K562 (cell line): Measurements from ENCODE around the gene SPATA33. TPM values are rescaled to one million over a fixed set of nuclear protein-coding genes. Genes with fewer than 3 reads are reported as not detected.

Experiments used
- ATF1 ChIP-seq, 2 experiments: fragments of 450-650 bp in 1 of 2; IDR thresholded peaks; 2 replicates each; pipeline ENCODE4 v1.6.1; 2016; ENCODE audit warnings: missing compliant biosample characterization in 1 of 2, missing genetic modification characterization in 1 of 2
- NONO ChIP-seq, 2 experiments: fragments of 200-400 bp in 1 of 2; fragments of 450-650 bp in 1 of 2; formaldehyde crosslinking in 1 of 2; IDR thresholded peaks; 2 replicates each; pipeline ENCODE4 v1.6.1; 2017; ENCODE audit warnings: low read depth in 2 of 2, mild to moderate bottlenecking in 2 of 2, moderate library complexity in 2 of 2, low read length in 1 of 2
- POLR2AphosphoS2 ChIP-seq: IDR thresholded peaks from 2 replicates; pipeline ENCODE4 v1.6.1; 2012; ENCODE audit warnings: low read length, improper control_type of control experiment
- RBM14 ChIP-seq: fragments of 200-400 bp; formaldehyde crosslinking; IDR thresholded peaks from 2 replicates; pipeline ENCODE4 v1.6.1; 2018; ENCODE audit warnings: low read depth, mild to moderate bottlenecking, low read length, moderate library complexity, borderline replicate concordance; ENCODE audit not compliant: insufficient read depth
- RBM15 ChIP-seq: fragments of 200-400 bp; formaldehyde crosslinking; IDR thresholded peaks from 2 replicates; pipeline ENCODE4 v1.6.1; 2018; ENCODE audit warnings: mild to moderate bottlenecking, low read length, moderate library complexity; ENCODE audit not compliant: insufficient read depth
- SMAD2 ChIP-seq: fragments of 150-350 bp; IDR thresholded peaks from 2 replicates; pipeline ENCODE4 v1.6.1; 2014; ENCODE audit warnings: low read depth, mild to moderate bottlenecking, low read length
- XRCC4 ChIP-seq: IDR thresholded peaks from one replicate; pipeline ENCODE4 v1.6.1; 2011; ENCODE audit not compliant: insufficient read depth, insufficient read length; ENCODE audit errors: extremely low read depth
- ZBTB5 ChIP-seq: fragments of 450-650 bp; IDR thresholded peaks from 2 replicates; pipeline ENCODE4 v1.6.1; 2017; ENCODE audit warnings: antibody characterized with exemption
- polyA plus RNA-seq, 8 experiments: library from polyadenylated mRNA; depleted of rRNA in 4 of 8; stranded (reverse) in 5 of 8; unstranded in 3 of 8; fragments of >200 nt; fragmentation: Nextera tagmentation in 2 of 8; fragmentation: Illumina TruSeq in 1 of 8; extraction: Ambion mirVana in 2 of 8; extraction: Trizol in 1 of 8; gene quantifications; 2 replicates each; pipeline versions ENCODE4 v1.2.1 to v1.2.3, GENCODE V29; 2011 to 2014; ENCODE audit warnings: inconsistent platforms in 1 of 8, missing spikeins in 1 of 8
- total RNA-seq, 7 experiments: library from RNA; depleted of rRNA in 6 of 7; stranded (reverse); fragments of >200 nt in 6 of 7; fragmentation: Illumina TruSeq in 2 of 7; extraction: Trizol in 2 of 7; gene quantifications; 2 replicates each; pipeline versions ENCODE4 v1.2.1 to v1.2.3, GENCODE V29; 2011 to 2021; ENCODE audit warnings: low replicate concordance in 1 of 7
- TF ChIP-seq, protein P1 (sequence below), 2 experiments: fragments of 150-350 bp in 1 of 2; IDR thresholded peaks; 2 replicates each; pipeline ENCODE4 v1.6.1; 2012 to 2016; ENCODE audit warnings: low read depth in 2 of 2, low read length in 2 of 2, mild to moderate bottlenecking in 1 of 2, moderate library complexity in 1 of 2
- TF ChIP-seq, protein P2 (sequence below): fragments of 450-650 bp; conservative IDR thresholded peaks from 2 replicates; pipeline ENCODE4 v1.6.1; 2016; ENCODE audit warnings: missing genetic modification characterization, low read depth, mild to moderate bottlenecking, missing compliant biosample characterization, moderate library complexity
- TF ChIP-seq, protein P3 (sequence below): fragments of 450-650 bp; IDR thresholded peaks from 2 replicates; pipeline ENCODE4 v1.6.1; 2016; ENCODE audit warnings: borderline replicate concordance
- TF ChIP-seq, protein P4 (sequence below): sonication (generic); formaldehyde crosslinking; IDR thresholded peaks from 2 replicates; pipeline ENCODE4 v1.8.1; 2023; ENCODE audit warnings: missing genetic modification reagents, mild to moderate bottlenecking, borderline replicate concordance

Gene SPATA33
- total and polyA plus RNA-seq, 9 of the 15 experiments (the other 6 are each of a cell fraction or from before 2014, with no cell fraction given): 4.0 to 20.0 (median 11.8) TPM

DNA sequence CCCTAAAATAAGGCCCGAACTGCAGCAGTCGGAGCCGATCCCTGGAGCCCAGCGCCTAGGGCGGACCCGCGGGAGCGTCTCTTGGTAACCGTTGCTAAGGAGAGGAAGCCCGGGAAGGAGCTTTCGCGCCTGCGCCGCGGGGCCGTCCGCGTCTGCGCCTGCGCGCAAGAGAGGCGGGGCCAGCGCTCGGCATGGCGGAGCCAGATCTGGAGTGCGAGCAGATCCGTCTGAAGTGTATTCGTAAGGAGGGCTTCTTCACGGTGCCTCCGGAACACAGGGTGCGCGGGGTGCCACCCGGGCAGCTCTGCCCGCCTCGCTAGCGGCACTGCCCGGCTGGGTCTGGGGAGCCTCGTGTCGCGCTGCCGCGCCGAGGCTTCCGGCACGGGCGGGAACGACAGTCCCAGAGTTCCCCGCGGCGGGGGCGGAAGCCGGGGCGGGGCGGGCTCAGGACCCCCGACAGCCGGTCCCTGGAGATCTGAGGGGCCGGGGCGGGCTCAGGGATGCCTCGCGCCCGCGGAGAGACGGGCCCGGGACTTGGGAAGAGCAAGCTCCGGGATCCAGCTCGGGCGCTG lies 29.0 kb downstream of the SPATA33 start, which contains the start of gene CDK10 (continued):
- TF ChIP-seq ATF1 (CRISPR knock-in tag; IDR thresholded peaks at IDR 0.05) (no peak), ATF1 (tag; IDR thresholded peaks at IDR 0.05) (no peak), SMAD2 (no peak), XRCC4 (no peak), NONO (IDR thresholded peaks at IDR 0.05; ENCODE audit: low read depth in 2 of 2, low read length in 1 of 2) (no peak), RBM14 (no peak), POLR2AphosphoS2 (peak; percentile 67; the same call in 1 of the 2 replicates), ZBTB5 (no peak), RBM15 (no peak)
- TF ChIP-seq, protein P1, sequence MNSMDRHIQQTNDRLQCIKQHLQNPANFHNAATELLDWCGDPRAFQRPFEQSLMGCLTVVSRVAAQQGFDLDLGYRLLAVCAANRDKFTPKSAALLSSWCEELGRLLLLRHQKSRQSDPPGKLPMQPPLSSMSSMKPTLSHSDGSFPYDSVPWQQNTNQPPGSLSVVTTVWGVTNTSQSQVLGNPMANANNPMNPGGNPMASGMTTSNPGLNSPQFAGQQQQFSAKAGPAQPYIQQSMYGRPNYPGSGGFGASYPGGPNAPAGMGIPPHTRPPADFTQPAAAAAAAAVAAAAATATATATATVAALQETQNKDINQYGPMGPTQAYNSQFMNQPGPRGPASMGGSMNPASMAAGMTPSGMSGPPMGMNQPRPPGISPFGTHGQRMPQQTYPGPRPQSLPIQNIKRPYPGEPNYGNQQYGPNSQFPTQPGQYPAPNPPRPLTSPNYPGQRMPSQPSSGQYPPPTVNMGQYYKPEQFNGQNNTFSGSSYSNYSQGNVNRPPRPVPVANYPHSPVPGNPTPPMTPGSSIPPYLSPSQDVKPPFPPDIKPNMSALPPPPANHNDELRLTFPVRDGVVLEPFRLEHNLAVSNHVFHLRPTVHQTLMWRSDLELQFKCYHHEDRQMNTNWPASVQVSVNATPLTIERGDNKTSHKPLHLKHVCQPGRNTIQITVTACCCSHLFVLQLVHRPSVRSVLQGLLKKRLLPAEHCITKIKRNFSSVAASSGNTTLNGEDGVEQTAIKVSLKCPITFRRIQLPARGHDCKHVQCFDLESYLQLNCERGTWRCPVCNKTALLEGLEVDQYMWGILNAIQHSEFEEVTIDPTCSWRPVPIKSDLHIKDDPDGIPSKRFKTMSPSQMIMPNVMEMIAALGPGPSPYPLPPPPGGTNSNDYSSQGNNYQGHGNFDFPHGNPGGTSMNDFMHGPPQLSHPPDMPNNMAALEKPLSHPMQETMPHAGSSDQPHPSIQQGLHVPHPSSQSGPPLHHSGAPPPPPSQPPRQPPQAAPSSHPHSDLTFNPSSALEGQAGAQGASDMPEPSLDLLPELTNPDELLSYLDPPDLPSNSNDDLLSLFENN (IDR thresholded peaks at IDR 0.05; ENCODE audit: low read depth in 2 of 2, low read length in 2 of 2): 0 out of 4 replicates have a peak, but pooled peaks of 1 of the 2 experiments have one; percentile 19
- TF ChIP-seq, protein P2, sequence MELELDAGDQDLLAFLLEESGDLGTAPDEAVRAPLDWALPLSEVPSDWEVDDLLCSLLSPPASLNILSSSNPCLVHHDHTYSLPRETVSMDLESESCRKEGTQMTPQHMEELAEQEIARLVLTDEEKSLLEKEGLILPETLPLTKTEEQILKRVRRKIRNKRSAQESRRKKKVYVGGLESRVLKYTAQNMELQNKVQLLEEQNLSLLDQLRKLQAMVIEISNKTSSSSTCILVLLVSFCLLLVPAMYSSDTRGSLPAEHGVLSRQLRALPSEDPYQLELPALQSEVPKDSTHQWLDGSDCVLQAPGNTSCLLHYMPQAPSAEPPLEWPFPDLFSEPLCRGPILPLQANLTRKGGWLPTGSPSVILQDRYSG (tag): no peak
- TF ChIP-seq, protein P3, sequence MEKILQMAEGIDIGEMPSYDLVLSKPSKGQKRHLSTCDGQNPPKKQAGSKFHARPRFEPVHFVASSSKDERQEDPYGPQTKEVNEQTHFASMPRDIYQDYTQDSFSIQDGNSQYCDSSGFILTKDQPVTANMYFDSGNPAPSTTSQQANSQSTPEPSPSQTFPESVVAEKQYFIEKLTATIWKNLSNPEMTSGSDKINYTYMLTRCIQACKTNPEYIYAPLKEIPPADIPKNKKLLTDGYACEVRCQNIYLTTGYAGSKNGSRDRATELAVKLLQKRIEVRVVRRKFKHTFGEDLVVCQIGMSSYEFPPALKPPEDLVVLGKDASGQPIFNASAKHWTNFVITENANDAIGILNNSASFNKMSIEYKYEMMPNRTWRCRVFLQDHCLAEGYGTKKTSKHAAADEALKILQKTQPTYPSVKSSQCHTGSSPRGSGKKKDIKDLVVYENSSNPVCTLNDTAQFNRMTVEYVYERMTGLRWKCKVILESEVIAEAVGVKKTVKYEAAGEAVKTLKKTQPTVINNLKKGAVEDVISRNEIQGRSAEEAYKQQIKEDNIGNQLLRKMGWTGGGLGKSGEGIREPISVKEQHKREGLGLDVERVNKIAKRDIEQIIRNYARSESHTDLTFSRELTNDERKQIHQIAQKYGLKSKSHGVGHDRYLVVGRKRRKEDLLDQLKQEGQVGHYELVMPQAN: peak; percentile 90
- TF ChIP-seq, protein P4, sequence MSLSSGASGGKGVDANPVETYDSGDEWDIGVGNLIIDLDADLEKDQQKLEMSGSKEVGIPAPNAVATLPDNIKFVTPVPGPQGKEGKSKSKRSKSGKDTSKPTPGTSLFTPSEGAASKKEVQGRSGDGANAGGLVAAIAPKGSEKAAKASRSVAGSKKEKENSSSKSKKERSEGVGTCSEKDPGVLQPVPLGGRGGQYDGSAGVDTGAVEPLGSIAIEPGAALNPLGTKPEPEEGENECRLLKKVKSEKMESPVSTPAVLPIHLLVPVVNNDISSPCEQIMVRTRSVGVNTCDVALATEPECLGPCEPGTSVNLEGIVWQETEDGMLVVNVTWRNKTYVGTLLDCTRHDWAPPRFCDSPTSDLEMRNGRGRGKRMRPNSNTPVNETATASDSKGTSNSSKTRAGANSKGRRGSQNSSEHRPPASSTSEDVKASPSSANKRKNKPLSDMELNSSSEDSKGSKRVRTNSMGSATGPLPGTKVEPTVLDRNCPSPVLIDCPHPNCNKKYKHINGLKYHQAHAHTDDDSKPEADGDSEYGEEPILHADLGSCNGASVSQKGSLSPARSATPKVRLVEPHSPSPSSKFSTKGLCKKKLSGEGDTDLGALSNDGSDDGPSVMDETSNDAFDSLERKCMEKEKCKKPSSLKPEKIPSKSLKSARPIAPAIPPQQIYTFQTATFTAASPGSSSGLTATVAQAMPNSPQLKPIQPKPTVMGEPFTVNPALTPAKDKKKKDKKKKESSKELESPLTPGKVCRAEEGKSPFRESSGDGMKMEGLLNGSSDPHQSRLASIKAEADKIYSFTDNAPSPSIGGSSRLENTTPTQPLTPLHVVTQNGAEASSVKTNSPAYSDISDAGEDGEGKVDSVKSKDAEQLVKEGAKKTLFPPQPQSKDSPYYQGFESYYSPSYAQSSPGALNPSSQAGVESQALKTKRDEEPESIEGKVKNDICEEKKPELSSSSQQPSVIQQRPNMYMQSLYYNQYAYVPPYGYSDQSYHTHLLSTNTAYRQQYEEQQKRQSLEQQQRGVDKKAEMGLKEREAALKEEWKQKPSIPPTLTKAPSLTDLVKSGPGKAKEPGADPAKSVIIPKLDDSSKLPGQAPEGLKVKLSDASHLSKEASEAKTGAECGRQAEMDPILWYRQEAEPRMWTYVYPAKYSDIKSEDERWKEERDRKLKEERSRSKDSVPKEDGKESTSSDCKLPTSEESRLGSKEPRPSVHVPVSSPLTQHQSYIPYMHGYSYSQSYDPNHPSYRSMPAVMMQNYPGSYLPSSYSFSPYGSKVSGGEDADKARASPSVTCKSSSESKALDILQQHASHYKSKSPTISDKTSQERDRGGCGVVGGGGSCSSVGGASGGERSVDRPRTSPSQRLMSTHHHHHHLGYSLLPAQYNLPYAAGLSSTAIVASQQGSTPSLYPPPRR (CRISPR knock-in tag): no peak
